ENCODE measurements around the gene ALKBH3. TPM values are rescaled to one million over a fixed set of nuclear protein-coding genes. Genes with fewer than 3 reads are reported as not detected.

ALKBH3 gene
- total and polyA plus RNA-seq, 10 of the 15 experiments (the other 5 are each of a cell fraction or from before 2014, with no cell fraction given): 22.1 to 50.8 (median 38.5) TPM

DNA sequence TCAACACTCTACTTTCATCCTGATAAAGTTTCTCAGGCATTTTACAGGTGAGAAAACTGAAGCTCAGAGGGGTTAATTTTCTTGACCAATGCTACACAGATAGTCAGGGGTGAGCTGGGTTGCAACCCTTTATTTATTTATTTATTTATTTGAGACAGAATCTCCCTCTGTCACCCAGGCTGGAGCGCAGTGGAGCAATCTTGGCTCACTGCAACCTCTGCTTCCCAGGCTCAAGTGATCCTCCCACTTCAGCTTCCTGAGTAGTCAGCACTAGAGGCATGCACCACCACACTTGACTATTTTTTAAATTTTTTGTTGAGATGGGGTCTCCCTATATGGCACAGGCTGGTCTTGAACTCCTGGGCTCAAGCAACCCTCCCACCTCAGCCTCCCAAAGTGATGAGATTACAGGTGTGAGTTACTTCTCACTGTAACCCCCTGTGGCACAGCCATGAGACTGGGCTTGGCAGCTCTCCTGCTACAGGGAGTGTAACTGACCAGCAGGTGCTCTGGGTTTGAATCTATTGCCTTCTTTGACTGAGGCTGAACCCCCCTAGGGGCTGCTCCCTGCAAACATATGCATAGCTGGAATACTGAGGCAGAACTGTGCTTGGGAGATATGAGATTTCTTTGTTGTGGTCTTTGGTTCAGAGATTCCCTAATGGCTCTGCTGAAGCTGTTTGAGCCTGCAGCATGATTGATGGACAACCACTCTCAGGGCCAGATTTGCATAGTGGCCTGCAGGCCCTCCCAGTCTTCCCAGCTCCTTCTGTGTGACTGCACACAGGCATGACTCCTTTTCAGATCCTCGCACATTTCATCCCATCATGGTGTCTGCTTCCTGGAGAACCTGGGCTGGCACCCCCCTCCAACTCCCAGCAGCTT is 68.0 kb downstream of the ALKBH3 start:
- DNase-seq (ENCODE audit: low read depth, low spot score) (no peak), ATAC-seq (no peak), FAIRE-seq (no peak)
- in situ Hi-C loops (cut with MboI): no loop called here
- no peak overlapping the region for H3K4me2 ChIP-seq (ENCODE audit: control insufficient read depth, insufficient read depth)
- BruUV-seq (replicated peaks): no TSS peak
- H3K9ac ChIP-seq (ENCODE audit: control insufficient read depth, insufficient read depth, low read length): no peak overlapping the region
- H3K9me3 ChIP-seq (replicated peaks; ENCODE audit: control insufficient read depth, insufficient read depth, low read length): no peaks in the 10 kb centered on the region
- H3K27ac ChIP-seq (ENCODE audit: control insufficient read depth, insufficient read depth): no peak overlapping the region
- ChIA-PET POLR2A (no interaction called here), CTCF (interaction anchor here (0.5 to 3.9 kb wide), 2 partner anchors 60 to 1895 kb away, joined by 4 to 25 read pairs; no protein-coding TSS in a partner anchor), SMC1A (ENCODE audit: uncharacterized antibody, unreplicated experiment) (no interaction called here), RAD21 (ENCODE audit: unreplicated experiment) (no interaction called here)
- no peaks in the 10 kb centered on the region for H3K36me3 ChIP-seq (ENCODE audit: control insufficient read depth in 2 of 2, insufficient read depth in 2 of 2, low read length in 1 of 2)
- H3K4me1 ChIP-seq (ENCODE audit: control insufficient read depth, insufficient read depth, low read length): peaks cover 3% of the 10 kb centered on the region; the same call in 1 of the 2 replicates
- no peak overlapping the region for H2AFZ ChIP-seq (ENCODE audit: control insufficient read depth, low read depth, low read length)
- H4K20me1 ChIP-seq (ENCODE audit: control insufficient read depth, insufficient read depth): 0 out of 2 replicates have a peak, but pooled peaks cover 3% of the 10 kb centered on the region
- no peak overlapping the region for H3K4me3 ChIP-seq
- WGBS (ENCODE audit: insufficient coverage, insufficient replicate concordance, low lambda C conversion rate, missing lambda C conversion rate): 88% methylated on average over 2 of the region's 2 CpGs
- intact Hi-C loops (cut with micrococcal nuclease; ENCODE audit: unreplicated experiment): loop anchor here (10.0 kb wide), 2 partner anchors 116 to 374 kb away; partner anchors contain the start of gene ACCS
- TF ChIP-seq POU2F2 (IDR thresholded peaks at IDR 0.05; ENCODE audit: borderline replicate concordance, low read depth, low read length): no peak
- H3K79me2 ChIP-seq (ENCODE audit: control insufficient read depth, insufficient read depth, low read length): no peaks in the 10 kb centered on the region
- peaks cover 6 to 10% of the 10 kb centered on the region in 2 experiments for H3K27me3 ChIP-seq (replicated peaks in 1 of 2; ENCODE audit: control insufficient read depth in 2 of 2, insufficient read depth in 2 of 2, low read length in 1 of 2)

DNA sequence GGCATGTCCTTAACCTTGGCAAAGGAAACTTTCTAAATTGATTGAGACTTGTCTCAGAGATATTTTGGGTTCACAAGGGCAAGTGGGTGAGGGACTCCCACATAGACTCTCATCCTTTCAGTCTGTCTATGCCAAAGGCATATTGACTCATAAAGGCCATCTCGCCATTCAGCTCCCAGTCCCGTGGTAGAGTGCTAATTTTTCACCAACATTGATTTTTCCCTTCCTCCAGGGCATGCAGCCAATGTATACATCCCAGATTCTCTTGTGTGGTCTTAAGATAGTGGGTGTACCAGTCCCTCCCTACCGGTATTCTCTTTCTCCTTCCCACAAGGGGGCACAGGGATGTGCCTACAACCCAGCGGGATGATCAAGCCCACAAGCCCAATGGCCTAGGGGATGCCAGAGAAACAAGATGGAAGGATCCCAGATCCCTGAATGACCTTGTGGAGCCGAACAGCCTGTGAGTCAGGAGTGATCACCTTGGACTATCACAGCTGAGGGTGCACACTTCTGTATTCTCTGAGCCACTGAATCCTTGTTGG is 69.8 kb downstream of the ALKBH3 start:
- no TSS peak for BruUV-seq (replicated peaks)
- TF ChIP-seq, protein P1, sequence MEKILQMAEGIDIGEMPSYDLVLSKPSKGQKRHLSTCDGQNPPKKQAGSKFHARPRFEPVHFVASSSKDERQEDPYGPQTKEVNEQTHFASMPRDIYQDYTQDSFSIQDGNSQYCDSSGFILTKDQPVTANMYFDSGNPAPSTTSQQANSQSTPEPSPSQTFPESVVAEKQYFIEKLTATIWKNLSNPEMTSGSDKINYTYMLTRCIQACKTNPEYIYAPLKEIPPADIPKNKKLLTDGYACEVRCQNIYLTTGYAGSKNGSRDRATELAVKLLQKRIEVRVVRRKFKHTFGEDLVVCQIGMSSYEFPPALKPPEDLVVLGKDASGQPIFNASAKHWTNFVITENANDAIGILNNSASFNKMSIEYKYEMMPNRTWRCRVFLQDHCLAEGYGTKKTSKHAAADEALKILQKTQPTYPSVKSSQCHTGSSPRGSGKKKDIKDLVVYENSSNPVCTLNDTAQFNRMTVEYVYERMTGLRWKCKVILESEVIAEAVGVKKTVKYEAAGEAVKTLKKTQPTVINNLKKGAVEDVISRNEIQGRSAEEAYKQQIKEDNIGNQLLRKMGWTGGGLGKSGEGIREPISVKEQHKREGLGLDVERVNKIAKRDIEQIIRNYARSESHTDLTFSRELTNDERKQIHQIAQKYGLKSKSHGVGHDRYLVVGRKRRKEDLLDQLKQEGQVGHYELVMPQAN (conservative IDR thresholded peaks at IDR 0.05): no peak
- no peak for TF ChIP-seq SUZ12 (IDR thresholded peaks at IDR 0.05; ENCODE audit: unreplicated experiment)
- TF ChIP-seq ZBED1 (IDR thresholded peaks at IDR 0.05; ENCODE audit: borderline replicate concordance): no peak
- TF ChIP-seq, protein P2, sequence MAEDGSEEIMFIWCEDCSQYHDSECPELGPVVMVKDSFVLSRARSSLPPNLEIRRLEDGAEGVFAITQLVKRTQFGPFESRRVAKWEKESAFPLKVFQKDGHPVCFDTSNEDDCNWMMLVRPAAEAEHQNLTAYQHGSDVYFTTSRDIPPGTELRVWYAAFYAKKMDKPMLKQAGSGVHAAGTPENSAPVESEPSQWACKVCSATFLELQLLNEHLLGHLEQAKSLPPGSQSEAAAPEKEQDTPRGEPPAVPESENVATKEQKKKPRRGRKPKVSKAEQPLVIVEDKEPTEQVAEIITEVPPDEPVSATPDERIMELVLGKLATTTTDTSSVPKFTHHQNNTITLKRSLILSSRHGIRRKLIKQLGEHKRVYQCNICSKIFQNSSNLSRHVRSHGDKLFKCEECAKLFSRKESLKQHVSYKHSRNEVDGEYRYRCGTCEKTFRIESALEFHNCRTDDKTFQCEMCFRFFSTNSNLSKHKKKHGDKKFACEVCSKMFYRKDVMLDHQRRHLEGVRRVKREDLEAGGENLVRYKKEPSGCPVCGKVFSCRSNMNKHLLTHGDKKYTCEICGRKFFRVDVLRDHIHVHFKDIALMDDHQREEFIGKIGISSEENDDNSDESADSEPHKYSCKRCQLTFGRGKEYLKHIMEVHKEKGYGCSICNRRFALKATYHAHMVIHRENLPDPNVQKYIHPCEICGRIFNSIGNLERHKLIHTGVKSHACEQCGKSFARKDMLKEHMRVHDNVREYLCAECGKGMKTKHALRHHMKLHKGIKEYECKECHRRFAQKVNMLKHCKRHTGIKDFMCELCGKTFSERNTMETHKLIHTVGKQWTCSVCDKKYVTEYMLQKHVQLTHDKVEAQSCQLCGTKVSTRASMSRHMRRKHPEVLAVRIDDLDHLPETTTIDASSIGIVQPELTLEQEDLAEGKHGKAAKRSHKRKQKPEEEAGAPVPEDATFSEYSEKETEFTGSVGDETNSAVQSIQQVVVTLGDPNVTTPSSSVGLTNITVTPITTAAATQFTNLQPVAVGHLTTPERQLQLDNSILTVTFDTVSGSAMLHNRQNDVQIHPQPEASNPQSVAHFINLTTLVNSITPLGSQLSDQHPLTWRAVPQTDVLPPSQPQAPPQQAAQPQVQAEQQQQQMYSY (CRISPR knock-in tag; IDR thresholded peaks at IDR 0.05): no peak
- TF ChIP-seq ASH2L (IDR thresholded peaks at IDR 0.05; ENCODE audit: borderline replicate concordance, low read depth): no peak
- TF ChIP-seq RCOR1 (conservative IDR thresholded peaks at IDR 0.05; ENCODE audit: low read depth, low read length): no peak
- TF ChIP-seq POU2F2 (IDR thresholded peaks at IDR 0.05; ENCODE audit: borderline replicate concordance, low read depth, low read length): no peak

More for the DNA sequence above, 69.8 kb downstream of the ALKBH3 start:
- DNase-seq (ENCODE audit: low read depth, low spot score): no peak
- intact Hi-C loops (cut with micrococcal nuclease; ENCODE audit: unreplicated experiment): no loop called here
- Histone ChIP-seq H2AFZ (ENCODE audit: control insufficient read depth, low read depth, low read length) (no peak overlapping the region), H3K79me2 (ENCODE audit: control insufficient read depth, insufficient read depth, low read length) (no peaks in the 10 kb centered on the region), H4K20me1 (ENCODE audit: control insufficient read depth, insufficient read depth) (no peaks in the 10 kb centered on the region), H3K9me3 (replicated peaks; ENCODE audit: control insufficient read depth, insufficient read depth, low read length) (no peaks in the 10 kb centered on the region), H3K4me2 (ENCODE audit: control insufficient read depth, insufficient read depth) (no peak overlapping the region), H3K27me3 (replicated peaks in 1 of 2; ENCODE audit: control insufficient read depth in 2 of 2, insufficient read depth in 2 of 2, low read length in 1 of 2) (no peaks in the 10 kb centered on the region; a peak in 4 of 4 replicates), H3K36me3 (ENCODE audit: control insufficient read depth in 2 of 2, insufficient read depth in 2 of 2, low read length in 1 of 2) (no peaks in the 10 kb centered on the region), H3K9ac (ENCODE audit: control insufficient read depth, insufficient read depth, low read length) (no peak overlapping the region), H3K4me3 (no peak overlapping the region), H3K4me1 (ENCODE audit: control insufficient read depth, insufficient read depth, low read length) (no peaks in the 10 kb centered on the region), H3K27ac (ENCODE audit: control insufficient read depth, insufficient read depth) (no peak overlapping the region)
- in situ Hi-C loops (cut with MboI): no loop called here
- ChIA-PET CTCF (no interaction called here), SMC1A (ENCODE audit: uncharacterized antibody, unreplicated experiment) (no interaction called here), POLR2A (no interaction called here), RAD21 (ENCODE audit: unreplicated experiment) (no interaction called here)
- FAIRE-seq: no peak
- 29% methylated on average over 5 of the region's 5 CpGs for WGBS (ENCODE audit: insufficient coverage, insufficient replicate concordance, low lambda C conversion rate, missing lambda C conversion rate)
- no peak for ATAC-seq

All from GM12878 (cell line).